GM10248 (cell line): ENCODE data around the gene FANCC.

Source experiments
- CTCF ChIA-PET: fragments of 300-600 bp; sonication (Branson Sonifier 250); formaldehyde crosslinking; extraction: SDS; loops from one replicate; lab custom pipeline; 2021; ENCODE audit warnings: antibody characterized with exemption; lab: Yijun Ruan, JAX
- POLR2A ChIA-PET: fragments of 350-650 bp; sonication (Branson Sonifier 250); formaldehyde crosslinking; extraction: SDS; loops from one replicate; lab custom pipeline; 2020; ENCODE audit warnings: antibody characterized with exemption; lab: Yijun Ruan, JAX
- DNase-seq: peaks from one replicate; pipeline ENCODE4 v3.0.0; 2012; ENCODE audit errors: extremely low spot score
- TF ChIP-seq, protein P1 (sequence below): IDR thresholded peaks from 2 replicates; pipeline ENCODE4 v1.5.1; 2012; ENCODE audit warnings: mild to moderate bottlenecking, low read depth; ENCODE audit errors: extremely low read depth, missing control alignments, control extremely low read depth

The FANCC gene

DNA sequence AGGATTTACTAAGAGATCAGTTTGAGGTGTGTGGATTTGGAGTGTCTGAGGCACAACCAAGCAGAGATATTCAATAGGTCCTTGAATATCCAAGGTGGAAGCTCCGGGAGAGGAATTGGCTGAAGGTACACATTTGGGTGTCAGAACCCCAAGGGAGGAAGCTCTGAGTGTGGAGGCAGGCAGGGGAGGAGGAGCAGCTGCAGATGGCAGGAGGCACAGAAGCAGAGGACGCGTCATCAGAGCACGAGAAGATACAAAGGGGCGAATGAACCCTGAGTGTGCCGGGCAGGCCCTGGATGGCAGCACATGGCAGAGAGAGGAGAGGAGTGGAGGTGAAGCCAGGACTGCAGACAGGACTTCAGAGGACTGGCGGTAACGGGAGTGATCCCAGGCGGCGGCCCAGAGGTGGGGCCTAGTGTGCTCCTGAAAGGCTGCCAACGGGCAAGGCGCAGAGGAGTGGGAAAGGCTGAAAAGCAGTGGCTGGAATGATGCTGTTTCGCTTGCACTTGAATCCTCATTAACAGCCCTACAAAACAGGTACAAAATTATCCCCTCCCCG lies 179.8 kb downstream of the FANCC start:
- no peak for DNase-seq
- TF ChIP-seq, protein P1, sequence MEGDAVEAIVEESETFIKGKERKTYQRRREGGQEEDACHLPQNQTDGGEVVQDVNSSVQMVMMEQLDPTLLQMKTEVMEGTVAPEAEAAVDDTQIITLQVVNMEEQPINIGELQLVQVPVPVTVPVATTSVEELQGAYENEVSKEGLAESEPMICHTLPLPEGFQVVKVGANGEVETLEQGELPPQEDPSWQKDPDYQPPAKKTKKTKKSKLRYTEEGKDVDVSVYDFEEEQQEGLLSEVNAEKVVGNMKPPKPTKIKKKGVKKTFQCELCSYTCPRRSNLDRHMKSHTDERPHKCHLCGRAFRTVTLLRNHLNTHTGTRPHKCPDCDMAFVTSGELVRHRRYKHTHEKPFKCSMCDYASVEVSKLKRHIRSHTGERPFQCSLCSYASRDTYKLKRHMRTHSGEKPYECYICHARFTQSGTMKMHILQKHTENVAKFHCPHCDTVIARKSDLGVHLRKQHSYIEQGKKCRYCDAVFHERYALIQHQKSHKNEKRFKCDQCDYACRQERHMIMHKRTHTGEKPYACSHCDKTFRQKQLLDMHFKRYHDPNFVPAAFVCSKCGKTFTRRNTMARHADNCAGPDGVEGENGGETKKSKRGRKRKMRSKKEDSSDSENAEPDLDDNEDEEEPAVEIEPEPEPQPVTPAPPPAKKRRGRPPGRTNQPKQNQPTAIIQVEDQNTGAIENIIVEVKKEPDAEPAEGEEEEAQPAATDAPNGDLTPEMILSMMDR = no peak
- ChIA-PET CTCF (interaction anchor here (1.4 to 5.8 kb wide), 3 partner anchors 8 to 11 kb away, joined by 3 to 37 read pairs (median 5); no protein-coding TSS in a partner anchor), POLR2A (no interaction called here)

DNA sequence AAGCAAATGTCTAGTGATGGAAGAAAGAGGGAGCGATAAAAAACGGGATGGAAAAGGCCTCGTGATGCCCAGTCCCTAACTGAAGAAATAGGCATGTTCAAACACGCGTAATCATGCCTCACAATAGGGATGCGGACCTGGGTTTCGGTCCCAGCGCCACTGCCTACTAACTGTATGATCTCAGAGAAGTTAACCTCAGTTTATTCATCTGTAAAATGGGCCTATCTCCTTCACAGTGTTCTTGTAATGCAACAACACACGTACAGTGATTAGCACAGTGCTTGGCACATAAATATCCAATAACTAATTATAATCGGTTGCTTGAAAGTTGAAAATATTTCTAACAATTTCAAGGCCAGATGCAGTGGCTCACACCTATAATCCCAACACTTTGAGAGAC lies 181.8 kb downstream of the FANCC start:
- ChIA-PET POLR2A (no interaction called here), CTCF (interaction anchor here (1.4 to 5.8 kb wide), 2 partner anchors 9 to 455 kb away, joined by 3 to 37 read pairs; no protein-coding TSS in a partner anchor)
- no peak for DNase-seq
- TF ChIP-seq, protein P1 = no peak

DNA sequence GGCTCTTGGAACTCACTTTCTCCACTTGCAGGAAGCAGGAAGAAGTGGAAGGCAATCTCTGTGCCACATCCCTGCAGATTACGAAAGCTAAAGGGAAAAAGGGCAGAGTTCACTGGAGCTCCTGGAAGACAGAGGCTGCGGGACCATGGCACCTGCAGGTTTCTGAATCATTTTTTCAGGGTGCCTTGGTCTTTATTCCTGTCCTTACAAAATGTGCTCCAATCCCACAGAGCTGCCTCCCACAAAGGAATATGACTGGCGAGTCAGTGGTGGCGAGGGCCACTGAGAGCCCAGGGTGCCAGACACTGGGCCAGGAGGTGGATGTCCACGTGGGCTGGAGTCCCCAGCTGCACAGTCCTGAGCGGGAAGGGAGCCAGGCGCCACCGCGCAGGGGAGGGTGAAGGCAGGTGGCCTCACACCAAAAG lies 183.0 kb downstream of the FANCC start:
- TF ChIP-seq, protein P1 = no peak
- ChIA-PET CTCF (interaction anchor here (0.7 to 11.0 kb wide), 4 partner anchors 33 to 455 kb away, joined by 3 to 282 read pairs (median 3); no protein-coding TSS in a partner anchor), POLR2A (no interaction called here)
- DNase-seq = no peak

DNA sequence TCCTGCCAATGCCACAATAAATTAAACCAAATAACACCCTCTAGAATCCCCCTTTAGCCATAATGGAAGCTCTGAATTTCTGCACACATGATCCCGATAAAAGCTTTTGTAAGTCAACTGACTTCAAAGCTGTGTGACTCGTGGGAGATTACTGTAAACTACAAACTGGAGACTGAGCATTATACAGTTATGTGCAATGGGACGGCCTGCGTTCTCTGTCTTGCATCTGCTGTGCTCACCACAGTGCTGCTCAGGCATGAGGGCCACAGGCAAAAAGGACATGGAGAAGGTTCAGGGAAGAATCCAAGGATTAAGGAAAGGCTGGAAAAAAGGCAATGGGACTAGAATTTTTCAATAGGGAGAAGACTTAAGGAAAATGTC lies 184.2 kb downstream of the FANCC start:
- POLR2A ChIA-PET = no interaction called here
- CTCF ChIA-PET = interaction anchor here (11.0 kb wide), 1 partner anchor 454 kb away, joined by 282 read pairs; no protein-coding TSS in a partner anchor
- no peak for DNase-seq
- TF ChIP-seq, protein P1 = no peak

DNA sequence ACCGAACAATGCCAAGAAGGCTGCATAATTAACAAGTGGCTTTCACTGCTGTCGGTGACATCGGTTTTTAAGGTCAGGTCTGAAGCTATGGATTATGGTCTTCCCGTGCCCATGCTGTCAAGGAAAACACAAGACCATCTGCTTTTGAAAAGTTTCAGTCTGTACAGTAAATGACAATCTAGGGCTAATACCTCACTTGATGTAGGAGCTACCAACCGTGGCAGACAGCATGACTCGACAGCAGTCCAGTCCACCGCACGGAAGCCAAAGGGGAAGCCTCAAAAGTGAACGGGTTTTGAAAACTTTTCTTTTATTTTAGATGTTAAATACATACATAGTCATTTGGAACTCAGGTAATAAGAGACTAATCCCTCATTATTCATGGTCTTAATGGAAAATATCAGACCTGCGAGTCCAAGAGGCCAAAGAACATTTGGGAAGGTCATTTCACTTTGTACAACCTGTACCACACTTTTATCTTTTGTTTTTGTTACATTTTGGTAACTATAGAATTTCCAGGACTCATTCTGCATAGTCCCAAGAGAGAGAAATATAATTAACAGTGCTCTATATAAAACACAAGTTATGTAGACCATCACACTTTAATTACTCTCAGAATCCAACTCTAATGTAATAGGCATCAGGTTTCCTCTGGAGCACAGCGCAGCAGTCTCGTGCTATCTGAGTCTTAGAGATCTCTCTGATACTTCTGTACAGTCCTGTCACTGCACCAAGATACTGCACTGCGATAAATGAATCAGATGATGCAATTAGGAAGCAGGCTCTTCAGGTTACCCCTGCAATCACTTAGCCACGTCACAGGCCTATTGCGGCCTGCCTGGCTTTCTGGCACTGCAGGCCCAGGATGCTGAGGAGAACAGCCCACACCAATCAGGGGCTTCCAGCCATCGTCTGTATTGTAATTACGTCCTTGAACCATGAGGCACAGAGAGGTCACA lies 184.9 kb downstream of the FANCC start:
- TF ChIP-seq, protein P1 = no peak
- POLR2A ChIA-PET = no interaction called here
- CTCF ChIA-PET = interaction anchor here (1.1 to 11.0 kb wide), 19 partner anchors 10 to 510 kb away, joined by 3 to 282 read pairs (median 8); no protein-coding TSS in a partner anchor
- DNase-seq = no peak
